ENCODE data around the gene UBE2M.
"Not testable (repeated sequence)": the region's sequence is repeated elsewhere in the genome, so short reads cannot be mapped to it uniquely, and the experiment has no call there.

UBE2M gene

DNA sequence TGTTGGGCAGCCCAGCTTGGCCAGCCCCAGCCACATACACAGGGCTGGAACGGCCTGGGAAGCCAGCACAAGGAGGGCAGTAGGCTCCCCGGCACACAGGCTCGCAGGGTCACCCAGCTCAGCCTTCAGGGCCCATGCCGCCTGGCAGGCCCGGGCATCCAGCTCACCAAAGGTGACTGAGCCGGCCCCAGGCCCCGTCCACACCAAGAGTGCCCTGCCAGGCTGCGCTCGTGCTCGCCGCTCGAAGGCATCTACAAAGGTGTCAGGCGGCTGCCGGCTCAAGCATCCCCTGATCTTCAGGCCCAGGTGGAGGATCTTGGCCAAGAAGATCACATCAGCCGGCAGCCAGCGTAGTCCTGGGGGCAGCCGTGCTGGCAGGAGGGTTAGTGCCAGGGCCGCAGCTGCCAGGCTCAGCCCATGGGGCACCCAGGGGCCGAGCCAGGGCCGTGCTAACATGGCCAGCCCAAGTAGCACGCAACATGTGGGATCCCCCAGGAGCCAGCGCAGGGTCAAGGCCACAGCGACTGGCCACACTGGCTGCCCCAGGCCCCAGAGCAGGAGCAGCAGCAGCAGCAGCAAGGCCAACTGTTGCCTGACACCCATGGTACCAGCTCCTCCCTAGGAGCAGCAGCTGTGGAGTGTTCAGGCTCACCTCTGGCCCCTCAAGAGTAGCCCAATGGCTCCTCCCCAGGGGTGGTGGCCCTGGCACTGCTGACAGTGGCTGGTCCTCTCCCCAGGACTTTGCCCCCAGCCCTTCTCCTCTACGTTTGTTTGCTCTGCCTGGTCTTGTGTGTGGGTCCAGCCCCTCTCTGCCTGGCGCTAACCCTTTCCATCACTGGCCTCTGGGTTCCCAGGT lies 46.8 kb downstream of the UBE2M start, which contains the start of gene SLC27A5:
SLC27A5 (minus strand) TSS at position 640 of the 856 bp plus-strand sequence; CDS start at position 603, 37 bp downstream.
- no peak for DNase-seq

DNA sequence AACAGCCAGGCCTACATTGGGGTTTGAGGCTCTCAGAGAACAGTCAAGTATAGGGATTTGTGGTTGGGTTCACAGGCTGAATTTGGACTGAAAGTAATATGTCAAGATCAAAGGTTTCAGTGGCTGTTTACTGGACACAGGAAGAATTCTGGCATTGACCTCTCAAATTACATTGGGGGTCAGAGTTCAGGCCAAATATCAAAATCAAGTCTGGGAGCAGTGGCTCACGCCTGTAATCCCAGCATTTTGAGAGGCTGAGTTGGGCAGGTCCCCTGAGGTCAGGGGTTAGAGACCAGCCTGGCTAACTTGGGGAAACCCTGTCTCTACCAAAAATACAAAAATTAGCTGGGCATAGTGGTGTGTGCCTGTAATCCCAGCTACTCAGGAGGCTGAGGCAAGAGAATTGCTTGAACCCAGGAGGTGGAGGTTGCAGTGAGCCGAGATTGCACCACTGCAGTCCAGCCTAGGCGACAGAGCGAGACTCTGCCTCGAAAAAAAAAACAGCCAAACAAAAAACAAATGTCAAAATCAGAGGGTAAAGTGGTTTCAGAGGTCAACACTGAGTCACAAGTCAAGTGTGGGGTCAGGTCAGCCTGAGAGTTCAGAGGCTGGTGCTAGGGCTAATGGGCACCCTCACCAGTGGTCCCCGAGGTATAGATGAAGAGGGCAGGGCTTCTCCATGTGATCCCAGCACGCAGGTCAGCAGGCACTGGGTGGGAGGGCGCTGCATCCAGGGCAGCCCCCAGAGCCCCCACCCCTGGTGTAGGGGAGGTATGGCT lies 48.1 kb downstream of the UBE2M start:
- no peak for DNase-seq

DNA sequence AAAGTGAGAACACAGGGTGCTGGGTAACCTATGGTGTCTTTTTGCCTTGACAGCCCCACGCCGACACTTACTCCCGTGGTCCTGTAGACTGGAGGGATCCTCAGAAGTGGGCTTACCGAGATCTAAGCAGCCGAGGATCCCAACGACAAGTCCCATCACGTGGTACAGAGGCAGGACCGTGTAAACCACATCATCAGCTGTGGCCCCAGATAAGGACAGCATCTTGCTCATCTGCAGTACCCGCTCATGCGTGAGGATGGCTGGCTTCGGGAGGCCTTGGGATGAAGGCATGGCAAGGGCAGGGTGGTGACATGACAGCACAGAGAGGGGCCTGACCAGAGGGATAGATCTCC lies 48.7 kb downstream of the UBE2M start:
- DNase-seq = no peak

DNA sequence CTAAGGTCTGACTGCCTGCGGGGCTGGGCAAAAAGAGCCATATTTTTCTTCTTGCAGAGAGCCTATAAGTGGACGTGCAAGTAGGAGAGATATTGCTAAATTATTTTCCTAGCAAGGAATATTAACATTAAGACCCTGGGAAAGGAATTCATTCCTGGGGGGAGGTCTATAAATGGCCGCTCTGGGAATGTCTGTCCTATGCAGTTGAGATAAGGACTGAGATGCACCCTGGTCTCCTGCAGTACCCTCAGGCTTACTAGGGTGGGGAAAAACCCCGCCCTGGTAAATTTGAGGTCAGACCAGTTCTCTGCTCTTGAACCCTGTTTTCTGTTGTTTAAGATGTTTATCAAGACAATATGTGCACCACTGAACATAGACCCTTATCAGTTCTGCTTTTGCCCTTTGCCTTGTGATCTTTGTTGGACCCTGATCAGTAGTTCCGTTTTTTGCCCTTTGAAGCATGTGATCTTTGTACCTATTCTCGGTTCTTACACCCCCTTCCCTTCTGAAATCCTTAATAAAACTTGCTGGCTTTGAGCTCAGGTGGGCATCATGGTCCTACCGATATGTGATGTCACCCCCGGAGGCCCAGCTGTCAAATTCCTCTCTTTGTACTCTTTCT lies 50.7 kb downstream of the UBE2M start:
- DNase-seq = not testable (repeated sequence)

Measured in inflammatory macrophage treated with lipopolysaccharide for 4 hours (primary cell).